Measurements from ENCODE around the gene VPS37C.

DNA sequence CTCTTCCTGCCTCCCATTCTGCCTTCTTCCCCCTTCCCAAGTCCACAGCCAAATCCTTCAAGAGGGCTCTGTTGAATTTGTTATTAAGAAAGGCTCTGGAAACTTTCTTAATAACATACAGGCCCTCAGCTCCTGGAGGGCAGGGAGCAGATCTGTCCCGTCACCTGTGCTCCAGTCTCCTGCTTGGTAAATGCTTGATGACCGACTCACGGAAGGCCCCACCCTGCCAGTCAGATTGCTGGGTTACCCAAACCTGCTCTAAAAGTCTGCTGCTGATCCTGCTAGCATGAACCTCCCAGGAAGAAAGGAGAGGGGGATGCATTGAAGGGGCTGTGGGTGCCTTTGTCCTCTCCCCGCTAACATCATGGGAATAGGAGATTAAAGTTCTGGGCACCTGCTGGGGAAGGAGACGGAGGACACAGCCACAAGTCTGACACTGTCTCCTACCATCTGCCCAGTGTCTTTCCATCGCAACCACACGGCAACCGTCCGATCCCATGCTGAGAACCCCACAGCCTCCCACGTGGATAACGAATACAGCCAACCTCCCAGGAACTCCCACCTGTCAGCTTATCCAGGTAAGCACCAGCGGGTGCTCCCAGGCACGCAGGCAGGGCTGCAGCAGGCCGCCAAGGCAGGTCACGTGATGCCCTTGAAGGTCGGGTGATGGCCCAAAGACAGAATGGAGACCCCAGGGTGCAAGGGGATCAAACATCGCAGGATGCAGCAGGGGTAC is 36.5 kb downstream of the VPS37C start:
- TF ChIP-seq, protein P1, sequence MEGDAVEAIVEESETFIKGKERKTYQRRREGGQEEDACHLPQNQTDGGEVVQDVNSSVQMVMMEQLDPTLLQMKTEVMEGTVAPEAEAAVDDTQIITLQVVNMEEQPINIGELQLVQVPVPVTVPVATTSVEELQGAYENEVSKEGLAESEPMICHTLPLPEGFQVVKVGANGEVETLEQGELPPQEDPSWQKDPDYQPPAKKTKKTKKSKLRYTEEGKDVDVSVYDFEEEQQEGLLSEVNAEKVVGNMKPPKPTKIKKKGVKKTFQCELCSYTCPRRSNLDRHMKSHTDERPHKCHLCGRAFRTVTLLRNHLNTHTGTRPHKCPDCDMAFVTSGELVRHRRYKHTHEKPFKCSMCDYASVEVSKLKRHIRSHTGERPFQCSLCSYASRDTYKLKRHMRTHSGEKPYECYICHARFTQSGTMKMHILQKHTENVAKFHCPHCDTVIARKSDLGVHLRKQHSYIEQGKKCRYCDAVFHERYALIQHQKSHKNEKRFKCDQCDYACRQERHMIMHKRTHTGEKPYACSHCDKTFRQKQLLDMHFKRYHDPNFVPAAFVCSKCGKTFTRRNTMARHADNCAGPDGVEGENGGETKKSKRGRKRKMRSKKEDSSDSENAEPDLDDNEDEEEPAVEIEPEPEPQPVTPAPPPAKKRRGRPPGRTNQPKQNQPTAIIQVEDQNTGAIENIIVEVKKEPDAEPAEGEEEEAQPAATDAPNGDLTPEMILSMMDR (IDR thresholded peaks at IDR 0.05) = no peak
- TF ChIP-seq POLR2A (IDR thresholded peaks at IDR 0.05) = no peak
